ENCODE measurements around the gene INMT.
A peak's percentile ranks its signal among the peaks of the same experiment; 100 is the strongest.

The INMT gene

DNA sequence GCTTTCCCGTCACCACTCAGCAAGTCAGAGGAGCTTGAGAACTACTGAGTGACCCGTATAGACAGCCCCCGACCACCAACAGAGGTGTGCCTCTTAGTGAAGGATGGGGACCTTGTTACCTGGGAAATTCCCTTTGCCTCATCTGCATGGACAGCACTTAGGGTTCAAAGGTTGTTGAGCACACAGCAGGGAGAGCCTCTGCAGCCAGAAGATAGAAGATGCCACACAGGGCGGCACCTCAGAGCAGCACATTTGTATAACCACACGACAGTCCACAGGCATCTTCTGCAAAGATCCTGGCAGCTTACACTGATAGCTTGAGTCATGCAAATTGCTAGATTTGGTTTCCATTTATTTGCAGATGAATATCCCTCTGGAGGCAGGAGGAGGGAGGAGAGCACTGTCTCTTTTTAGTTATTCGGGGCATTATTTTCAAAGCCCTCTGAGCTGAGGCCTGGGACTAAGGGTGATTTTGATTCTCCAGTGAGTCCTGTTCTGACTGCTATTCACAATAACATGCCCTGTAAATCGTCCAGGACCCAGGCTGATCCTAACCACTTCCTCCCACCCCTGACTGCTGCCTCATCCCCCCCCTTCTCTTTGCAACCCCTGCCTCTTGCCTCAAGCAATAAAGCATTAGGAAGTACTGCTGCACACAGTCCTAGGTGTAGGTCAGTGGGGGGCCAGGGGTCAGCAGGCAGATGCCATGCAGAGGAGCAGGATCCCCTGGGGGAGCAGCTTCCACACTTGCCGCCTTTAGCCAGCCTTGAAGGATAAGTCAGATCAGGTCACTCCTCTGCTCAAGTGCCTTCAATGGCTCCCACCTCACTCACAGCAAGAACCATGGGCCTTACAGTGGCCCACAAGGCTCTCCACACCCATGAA lies 24.6 kb upstream of the INMT start:
- DNase-seq (ENCODE audit: low read depth in 2 of 2, low spot score in 1 of 2) = peak in 1 of 2 donors; percentile 12

DNA sequence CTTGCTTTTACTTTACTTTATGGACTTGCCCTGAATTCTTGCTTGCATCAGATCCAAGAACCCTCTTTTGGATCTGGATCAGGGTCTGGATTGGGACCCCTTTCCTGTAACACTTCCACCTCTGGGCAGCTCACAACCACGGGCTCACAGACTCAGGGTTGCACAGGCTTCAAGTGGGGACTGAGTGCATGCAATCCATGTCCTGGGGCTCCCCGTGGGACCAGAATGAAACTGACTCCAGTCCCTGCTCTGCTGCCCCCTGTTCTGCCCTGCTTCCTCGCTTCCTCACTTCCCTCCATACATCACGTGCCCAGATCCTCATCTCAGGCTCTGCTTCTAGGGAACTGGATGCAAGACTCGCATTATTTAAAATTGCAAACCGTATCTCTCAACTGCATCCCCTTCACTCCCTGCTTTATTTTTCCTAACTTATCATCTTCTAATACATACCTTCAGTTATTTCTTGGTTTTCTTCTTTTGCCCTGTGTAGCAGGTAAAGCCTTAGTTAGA lies 23.3 kb upstream of the INMT start:
- no peak for DNase-seq (ENCODE audit: low read depth in 2 of 2, low spot score in 1 of 2)

DNA sequence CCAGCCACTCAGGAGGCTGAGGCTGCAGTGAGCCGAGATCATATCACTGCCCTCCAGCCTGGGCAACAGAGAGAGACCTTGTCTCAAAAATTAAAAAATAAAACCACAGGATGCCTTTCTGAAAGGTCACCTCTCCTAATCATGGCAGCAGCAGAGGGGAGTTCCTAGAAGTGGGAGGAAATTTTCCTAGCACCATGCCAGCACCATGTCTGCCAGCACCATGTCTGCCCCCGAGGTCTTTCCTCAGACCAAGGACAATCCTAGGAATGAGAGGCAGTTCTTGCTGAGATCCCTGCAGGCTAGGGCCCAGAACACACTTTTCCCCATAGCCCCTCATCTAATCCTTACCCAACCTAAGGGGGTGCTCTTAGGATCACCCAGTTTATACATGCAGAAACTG lies 22.3 kb upstream of the INMT start:
- DNase-seq (ENCODE audit: low read depth in 2 of 2, low spot score in 1 of 2) = no peak

- no peak for DNase-seq (ENCODE audit: low read depth in 2 of 2, low spot score in 1 of 2)
These were observed 21.8 kb upstream of the INMT start for GRCh38 chr7:30730097-30730496.

DNA sequence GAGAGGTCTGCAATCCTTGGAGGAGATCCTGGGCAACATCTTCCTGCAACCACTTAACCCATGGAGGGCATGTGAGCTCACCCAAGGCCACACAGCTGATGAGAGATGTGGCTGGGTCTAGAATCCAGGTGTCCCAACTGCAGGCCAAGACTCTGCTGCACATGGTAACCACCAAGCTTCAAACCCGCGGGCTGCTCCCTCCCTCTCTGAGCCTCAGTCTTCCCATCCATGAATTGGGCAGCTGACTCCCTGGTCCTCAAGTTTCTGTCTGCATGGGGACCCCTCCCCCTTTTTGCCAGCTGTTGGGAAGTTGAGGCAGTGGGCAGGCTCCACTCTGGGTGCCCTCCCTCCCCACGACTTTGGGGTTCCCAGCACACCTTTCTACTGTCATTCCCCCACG lies 20.9 kb upstream of the INMT start:
- no peak for DNase-seq (ENCODE audit: low read depth in 2 of 2, low spot score in 1 of 2)

GRCh38 chr7:30731581-30731980 lies 20.4 kb upstream of the INMT start:
- DNase-seq (ENCODE audit: low read depth in 2 of 2, low spot score in 1 of 2) = no peak

DNA sequence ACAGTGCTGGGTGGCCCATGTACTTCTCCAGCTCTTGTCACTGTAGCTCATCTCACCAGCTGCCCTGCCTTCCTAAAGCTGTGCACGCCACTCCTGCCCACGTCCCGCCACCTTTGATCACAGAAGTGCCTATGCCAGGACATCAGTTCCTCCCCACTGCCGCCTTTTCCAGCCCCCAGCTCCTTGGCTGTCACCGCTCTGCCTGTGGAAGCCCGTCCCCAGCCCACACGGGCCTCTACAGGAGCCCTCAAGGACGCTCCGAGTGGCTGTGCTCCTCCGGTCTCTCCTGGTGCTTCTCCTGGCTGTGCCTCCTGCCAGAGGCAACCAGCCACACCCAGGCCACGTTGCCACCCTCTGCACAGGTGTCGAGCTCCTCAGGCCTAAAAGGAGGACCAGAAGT lies 19.3 kb upstream of the INMT start:
- DNase-seq (ENCODE audit: low read depth in 2 of 2, low spot score in 1 of 2) = no peak

DNA sequence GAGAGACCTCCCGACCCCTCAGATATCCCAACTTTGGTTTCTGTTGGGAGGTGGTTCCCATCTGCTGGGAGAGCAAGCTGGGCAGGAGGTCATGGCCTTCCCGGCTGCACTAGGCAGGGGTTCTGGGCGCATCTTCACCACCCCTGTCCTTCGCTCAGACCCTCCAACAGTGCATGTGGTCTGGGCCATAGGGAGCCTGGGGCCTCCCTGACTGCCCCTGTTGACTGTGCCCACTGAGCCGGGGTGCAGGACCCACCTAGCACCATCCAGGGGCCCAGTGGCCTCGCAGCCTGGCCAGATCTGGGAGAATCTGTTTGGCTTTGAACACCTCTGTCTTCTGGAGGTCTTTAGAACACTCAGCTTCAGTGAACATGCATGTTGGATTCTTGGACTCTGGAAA lies 18.7 kb upstream of the INMT start:
- DNase-seq (ENCODE audit: low read depth in 2 of 2, low spot score in 1 of 2) = no peak

DNA sequence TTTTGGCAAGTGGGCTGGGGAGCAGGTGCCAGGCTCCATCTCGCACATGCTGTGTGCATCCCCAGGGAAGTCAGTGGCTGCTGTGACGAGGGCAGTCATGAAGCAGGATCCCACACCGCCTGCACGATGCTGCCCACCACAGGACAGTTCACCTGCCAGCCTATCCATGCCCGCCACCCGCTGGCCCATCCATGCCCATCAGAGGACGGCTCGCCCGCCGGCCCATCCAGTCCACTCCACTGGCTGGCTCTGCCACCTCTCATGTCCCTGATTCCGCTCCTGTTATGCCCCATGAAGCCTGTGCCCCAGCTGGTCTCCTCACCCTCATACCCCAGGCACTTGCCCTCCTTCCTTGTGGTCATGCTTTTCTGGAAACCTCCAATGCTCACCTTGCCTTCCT lies 18.2 kb upstream of the INMT start:
- no peak for DNase-seq (ENCODE audit: low read depth in 2 of 2, low spot score in 1 of 2)

DNA sequence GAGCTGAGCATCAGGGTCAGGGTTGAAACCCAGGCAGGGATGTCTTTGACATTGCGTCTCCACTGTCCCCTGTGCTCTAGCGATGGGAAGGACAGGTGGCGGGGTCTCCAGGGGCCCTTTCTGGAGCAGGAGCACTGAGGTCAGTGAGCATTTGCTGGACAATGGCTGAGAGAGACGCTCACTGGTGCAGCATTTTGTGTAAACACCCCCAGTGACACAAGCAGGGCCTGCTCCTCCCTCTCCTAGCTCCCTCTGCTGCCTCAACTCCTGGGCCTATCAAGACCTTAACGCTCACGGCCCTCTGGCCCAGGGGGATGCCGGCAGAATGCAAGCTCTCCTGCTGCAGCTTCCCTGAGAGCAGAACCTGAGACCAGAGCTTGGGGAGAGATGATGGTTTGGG lies 17.4 kb upstream of the INMT start:
- no peak for DNase-seq (ENCODE audit: low read depth in 2 of 2, low spot score in 1 of 2)

- DNase-seq (ENCODE audit: low read depth in 2 of 2, low spot score in 1 of 2) = no peak
These were observed 16.3 kb upstream of the INMT start for GRCh38 chr7:30735631-30736030.

GRCh38 chr7:30736291-30736690 lies 15.6 kb upstream of the INMT start:
- no peak for DNase-seq (ENCODE audit: low read depth in 2 of 2, low spot score in 1 of 2)

DNA sequence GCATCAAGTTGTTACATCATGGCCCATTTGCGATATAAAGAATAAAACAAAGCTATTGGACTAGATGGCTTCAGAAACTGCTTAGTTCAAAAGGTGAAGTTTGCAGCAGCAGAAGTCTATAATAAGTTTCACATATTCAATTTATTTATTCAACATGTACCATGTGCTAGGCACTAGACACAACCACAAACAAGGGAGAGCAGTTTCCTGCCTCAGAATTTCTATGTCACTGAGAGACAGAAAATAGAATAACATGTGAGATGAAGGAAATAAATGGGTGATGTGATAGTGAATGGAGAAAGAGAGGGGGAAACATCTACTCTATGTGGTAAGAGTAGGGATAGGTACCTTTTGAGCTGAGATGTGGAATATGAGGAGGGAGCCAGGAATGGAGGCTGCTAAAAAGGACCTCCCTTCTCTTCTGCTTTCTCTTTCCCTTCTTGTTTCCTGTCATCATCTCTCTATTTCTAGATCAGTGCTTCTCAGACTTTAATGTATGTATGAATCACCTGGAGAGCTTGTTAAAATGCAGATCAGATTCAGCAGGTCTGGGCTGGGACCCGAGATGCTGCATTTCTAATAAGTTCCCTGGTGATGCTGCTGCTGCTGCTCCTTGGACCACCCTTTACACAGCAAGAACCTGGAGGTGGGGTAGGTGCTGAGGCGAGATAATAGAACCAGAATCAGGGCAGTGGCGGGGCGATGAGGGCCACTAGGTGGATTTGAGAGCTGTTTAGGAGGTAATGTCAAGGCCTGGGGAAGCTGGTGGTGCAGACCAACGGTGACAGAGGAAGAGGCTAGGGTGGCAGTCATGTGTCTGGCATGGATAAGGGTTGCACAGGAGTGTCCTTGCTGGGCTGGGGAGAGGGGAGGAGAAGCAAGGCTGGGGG lies 13.7 kb upstream of the INMT start:
- DNase-seq (ENCODE audit: low read depth in 2 of 2, low spot score in 1 of 2) = no peak

GRCh38 chr7:30739691-30740090 lies 12.2 kb upstream of the INMT start:
- no peak for DNase-seq (ENCODE audit: low read depth in 2 of 2, low spot score in 1 of 2)

- DNase-seq (ENCODE audit: low read depth in 2 of 2, low spot score in 1 of 2) = peak; percentile 29 to 57
These were observed 11.3 kb upstream of the INMT start for GRCh38 chr7:30740417-30741181.

- no peak for DNase-seq (ENCODE audit: low read depth in 2 of 2, low spot score in 1 of 2)
These were observed 10.6 kb upstream of the INMT start for GRCh38 chr7:30741289-30741688.

DNA sequence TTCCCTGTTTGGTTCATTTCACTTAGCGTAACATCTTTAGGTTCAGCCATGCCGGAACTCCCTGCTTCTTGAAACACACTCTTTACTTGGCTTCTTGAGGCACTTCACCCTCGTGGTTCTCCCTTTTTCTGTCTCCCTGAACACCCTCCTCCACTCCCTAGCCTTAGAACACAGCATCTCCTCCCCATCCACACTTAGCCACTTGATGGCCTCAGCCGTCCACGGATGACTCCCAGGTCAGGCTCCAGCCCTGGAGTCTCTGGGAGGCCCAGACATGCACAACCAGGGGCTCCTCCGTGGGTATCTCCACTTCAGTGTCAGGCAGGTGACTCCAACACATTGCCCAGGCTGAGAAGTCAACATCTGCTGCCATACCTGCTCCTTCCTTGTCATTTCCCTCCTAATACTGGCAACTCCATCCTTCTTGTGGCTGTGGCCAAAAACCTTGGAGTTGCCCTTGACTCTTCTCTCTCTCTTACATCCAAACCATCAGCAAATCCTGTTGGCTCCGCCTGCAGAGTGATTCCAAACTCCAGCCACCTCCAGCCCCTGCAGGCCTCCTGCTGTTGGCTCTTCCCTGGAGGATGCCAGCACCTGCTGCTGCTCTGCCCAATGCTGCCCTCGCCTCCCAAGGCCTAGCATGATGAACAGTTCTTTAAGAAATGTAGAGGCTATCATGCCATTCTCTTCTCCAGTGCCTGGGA lies 8.4 kb upstream of the INMT start:
- no peak for DNase-seq (ENCODE audit: low read depth in 2 of 2, low spot score in 1 of 2)

GRCh38 chr7:30744075-30744417 lies 7.9 kb upstream of the INMT start:
- DNase-seq (ENCODE audit: low read depth in 2 of 2, low spot score in 1 of 2) = no peak

- DNase-seq (ENCODE audit: low read depth in 2 of 2, low spot score in 1 of 2) = no peak
These were observed 6.5 kb upstream of the INMT start for GRCh38 chr7:30745261-30745941.

- no peak for DNase-seq (ENCODE audit: low read depth in 2 of 2, low spot score in 1 of 2)
These were observed 1.9 kb upstream of the INMT start for GRCh38 chr7:30750010-30750409.

Data from stimulated activated CD8-positive, alpha-beta memory T cell treated with anti-CD3 and anti-CD28 coated beads, Interleukin-4, amount 100 ng/mL, for 4 hours (primary cell).